Breast epithelium (tissue), 3 donors: ENCODE data around the gene EEPD1.

Source experiments
- CTCF ChIP-seq, 3 donors: fragments of 450-650 bp; IDR thresholded peaks; one replicate each; pipeline ENCODE4 v1.5.1; 2016 to 2017; ENCODE audit warnings: antibody characterized with exemption in 3 of 3, mild to moderate bottlenecking in 3 of 3, moderate library complexity in 3 of 3
- POLR2A ChIP-seq: fragments of 450-650 bp; IDR thresholded peaks from one replicate; pipeline ENCODE4 v1.6.1; 2016; ENCODE audit warnings: antibody characterized with exemption, mild to moderate bottlenecking, moderate library complexity
- POLR2AphosphoS5 ChIP-seq, 3 donors: sonication (generic); formaldehyde crosslinking; IDR thresholded peaks; one replicate each; pipeline ENCODE4 v1.6.1; 2017; ENCODE audit warnings: antibody characterized with exemption in 3 of 3

DNA sequence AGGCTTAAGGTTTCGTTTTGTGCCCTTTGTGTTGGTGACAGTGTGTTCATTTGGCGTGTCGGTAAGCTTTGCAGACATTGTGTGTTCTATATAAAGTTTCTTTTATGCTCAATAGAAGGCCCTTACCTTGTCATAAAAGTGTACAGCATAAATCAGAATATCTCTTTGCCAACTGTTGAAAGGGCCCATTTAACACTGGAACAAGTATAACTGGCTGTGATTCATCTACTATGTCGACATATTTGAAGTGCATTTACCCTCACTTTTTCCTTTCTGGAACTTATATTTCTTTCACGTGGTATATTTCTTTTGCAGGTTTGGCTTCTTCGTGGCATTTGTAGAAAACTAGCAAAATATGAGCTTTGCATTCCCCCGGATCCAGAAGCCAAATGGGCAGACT is 32.7 kb downstream of the EEPD1 start:
- TF ChIP-seq CTCF (IDR thresholded peaks at IDR 0.05) (no peak), POLR2AphosphoS5 (IDR thresholded peaks at IDR 0.05) (no peak), POLR2A (no peak)
